ENCODE results near the gene ABI1.

ABI1 gene

GRCh38 chr10:26755443-26755903 is 105.3 kb downstream of the ABI1 start:
- DNase-seq = no peak

- no peak for DNase-seq
Measured at GRCh38 chr10:26746061-26746460, 114.7 kb downstream of the ABI1 start.

DNA sequence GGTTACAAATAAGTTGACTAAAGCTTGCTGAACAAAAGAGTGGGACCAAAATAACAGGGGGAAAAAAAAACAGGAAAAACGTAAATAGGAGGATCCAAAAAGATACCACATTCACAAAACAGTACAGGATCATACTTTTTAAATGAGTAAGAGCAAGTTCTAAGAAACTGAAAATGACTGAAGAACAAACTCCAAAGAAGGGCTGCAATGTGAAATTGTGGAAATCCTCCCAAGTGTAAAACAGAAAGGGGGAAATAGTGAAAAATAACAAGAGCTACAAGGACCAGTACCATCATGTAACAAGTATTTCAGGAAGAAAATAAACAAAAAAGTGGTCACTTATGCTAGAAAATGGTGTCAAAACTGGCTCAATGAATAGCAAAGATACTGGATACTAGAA is 116.9 kb downstream of the ABI1 start:
- DNase-seq = no peak

GRCh38 chr10:26743091-26743490 is 117.7 kb downstream of the ABI1 start:
- DNase-seq = no peak

GRCh38 chr10:26741368-26741767 is 119.4 kb downstream of the ABI1 start:
- DNase-seq = no peak

DNA sequence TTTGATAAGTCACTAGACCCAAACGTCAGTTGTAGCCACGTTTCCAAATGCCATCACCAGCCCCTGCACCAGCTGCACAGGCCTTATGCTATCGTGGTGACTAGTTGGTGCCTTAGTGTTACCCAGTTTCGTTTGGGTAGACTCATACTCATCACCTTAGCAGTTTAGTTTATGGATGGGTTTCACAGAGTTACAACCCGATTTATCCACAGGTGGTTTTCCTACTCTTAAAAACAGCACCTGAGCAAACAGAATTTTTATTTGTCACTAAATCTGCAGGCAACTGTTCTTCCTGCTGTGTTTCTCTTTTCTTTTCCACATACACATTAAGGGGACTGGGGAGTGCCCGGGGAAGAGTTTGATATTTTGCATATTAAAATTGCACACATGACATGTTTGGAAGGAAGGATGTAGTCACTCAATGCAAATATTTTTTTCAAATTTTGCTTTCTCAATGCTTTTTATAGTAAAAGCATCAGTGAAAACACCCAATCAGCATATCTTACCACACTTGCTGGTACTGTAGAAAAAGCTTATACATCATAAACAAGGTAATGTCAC is 121.6 kb downstream of the ABI1 start:
- no peak for DNase-seq

DNA sequence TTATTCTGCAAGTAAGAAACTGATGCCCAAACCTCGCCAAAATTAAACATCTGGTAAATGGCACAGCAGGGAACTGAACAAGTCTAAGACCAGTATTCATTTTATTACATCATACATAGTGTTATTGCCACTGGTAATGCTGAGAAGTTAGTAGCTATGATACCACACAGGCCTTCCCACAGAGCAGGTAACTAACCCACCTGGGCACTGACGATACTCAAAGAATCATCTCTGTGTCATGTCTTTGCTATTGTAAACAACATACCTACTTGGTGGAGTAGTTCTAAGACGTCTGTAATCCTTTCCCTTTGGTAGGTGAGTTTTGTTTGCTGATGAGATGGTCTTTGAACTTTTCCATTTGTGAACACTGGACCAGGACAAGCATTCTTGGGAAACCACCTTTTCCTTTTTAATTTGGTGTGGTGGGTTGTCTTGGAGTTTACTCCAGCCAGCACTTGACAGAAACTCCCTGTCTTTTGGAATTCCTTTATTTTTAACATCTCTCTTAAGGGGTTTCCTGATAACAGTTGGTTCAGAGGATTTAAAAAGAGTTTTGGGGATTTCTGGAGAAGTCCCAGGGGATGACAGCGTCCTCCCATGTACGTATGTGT is 122.4 kb downstream of the ABI1 start:
- no peak for DNase-seq

GRCh38 chr10:26737730-26738129 is 123.0 kb downstream of the ABI1 start:
- DNase-seq = no peak

DNA sequence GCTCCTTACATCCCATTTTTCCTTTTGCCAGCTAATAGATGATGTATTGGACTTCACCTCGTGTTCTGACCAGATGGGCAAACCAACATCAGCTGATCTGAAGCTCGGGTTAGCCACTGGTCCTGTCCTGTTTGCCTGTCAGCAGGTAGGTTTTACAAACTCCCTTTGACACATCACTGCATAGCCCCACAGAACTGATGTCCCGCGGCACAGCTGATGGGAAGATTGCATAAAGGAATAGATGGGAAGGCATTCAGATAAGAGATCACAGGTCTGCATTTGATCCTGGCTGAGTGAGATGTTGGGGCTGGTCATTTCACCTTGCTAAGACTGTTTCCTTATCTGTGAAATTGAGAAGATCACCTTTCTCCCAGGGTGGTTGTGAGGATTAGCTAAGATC is 125.3 kb downstream of the ABI1 start:
- DNase-seq = no peak

GRCh38 chr10:26733750-26734568 is 126.8 kb downstream of the ABI1 start:
- no peak for DNase-seq

DNA sequence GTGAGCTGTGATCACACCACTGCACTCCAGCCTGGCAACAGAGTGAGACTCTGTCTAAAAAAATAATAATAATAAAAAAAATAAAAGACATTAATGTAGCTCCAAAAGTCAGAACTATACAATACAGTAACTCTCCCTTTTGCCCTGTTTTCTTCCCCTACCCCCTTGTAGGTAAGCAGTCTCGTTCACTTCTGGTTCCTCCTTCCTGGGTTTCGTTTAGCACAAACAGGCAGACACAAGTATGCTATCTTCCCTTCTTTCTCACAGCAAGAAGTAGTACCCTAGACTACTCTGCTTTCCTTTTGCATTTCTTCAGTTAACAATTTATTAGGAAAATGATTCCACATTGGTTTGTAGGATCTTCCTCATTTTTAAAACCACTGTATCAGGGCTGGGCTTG is 130.2 kb downstream of the ABI1 start:
- no peak for DNase-seq

GRCh38 chr10:26729395-26729794 is 131.4 kb downstream of the ABI1 start:
- DNase-seq = no peak

- no peak for DNase-seq
Measured at GRCh38 chr10:26728957-26729356, 131.8 kb downstream of the ABI1 start.

DNA sequence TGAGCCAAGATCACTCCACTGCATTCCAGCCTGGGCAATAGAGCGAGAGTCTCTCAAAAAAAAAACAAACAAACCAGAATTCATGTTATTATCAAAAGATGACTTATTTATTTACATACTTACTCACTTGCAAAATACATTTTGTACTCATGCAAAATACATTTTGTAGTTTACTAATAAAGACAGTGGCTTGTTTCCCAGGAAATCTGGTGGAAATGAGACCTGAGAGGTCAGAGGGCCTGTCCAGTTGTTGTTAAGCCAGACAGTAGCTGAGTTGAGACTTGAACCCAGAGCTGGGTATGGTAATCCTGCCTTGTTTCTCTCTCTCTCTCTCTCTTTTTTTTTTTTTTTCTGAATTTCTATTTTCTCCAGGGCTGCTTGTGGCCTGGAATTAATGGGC is 133.8 kb downstream of the ABI1 start:
- no peak for DNase-seq

DNA sequence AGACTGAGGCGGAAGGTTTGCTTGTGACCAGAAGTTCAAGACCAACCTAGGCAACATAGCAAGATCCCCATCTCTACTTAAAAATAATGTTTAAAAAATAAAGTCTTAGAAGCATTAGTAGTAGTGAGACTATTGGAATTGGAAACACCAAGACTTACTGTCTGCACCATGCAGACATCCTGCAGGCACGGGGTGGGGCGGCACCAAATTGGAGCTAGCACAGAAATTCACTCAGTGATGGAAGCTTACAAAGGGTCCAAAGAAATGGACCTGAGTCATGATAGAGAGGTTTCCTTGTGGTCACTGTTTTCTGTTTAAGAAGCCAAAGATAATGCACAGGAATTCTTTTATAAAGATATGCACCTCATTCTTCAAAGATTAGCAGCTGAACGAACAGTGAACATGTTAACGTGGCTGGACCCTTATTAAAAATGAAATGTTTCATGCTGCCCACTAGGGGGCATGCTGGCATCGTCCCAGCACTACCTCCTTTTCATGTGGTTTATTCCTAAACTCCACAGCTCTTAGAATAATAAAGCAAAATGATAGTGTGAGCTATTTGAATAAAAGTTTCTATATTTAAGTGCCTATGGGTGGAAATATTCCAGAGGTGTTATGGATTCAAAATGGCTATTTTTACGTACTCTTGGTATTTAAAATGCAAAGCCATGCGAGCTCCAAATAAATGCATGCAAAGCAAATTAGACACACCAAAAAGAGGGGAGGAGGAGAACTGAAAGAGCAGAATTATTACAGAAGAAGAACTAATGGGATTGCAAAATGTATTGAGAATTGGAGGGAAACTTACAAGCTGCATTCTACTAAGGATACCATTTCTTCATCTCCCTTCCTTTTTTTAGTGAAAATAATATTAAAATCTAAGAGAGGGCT is 134.7 kb downstream of the ABI1 start:
- peak; percentile 71 for DNase-seq

DNA sequence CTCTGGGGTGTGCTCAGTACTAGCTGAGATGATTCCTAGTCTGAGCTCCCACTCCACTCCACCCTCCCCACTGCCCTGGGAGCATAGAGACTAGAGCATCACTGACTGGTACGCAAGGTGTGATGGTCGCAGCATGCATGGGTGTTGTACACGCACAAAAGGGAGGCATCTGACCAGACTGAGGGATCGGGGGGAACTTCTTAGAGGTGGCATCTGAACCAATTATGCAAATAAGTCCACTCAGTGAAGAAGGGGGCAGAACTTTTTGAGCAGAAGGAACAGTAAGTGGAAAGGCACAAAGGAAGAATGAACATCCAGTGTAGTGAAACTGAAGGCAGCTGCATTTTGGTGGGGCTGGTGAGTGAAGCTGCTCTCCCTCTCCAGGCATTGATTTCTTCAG is 137.7 kb downstream of the ABI1 start:
- no peak for DNase-seq

DNA sequence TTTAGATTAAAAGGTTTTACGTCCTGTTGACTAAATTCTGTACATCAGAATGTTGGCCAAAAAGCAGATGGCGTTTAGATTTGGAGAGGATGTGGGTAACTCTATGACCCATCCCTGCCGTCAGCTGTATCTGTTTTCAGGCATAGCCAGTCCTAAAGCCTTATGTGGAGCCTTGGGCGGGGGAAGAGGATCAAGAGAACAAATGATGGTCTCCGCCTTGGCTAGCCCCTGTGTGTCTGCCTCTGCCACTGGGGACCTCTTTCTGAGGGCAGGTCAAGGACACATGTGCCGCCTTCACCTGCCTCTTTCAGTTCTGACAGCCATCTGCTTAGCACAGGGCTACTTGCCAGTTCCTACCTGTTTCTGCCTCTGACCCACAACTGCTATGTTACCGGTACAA is 139.2 kb downstream of the ABI1 start:
- DNase-seq = peak; percentile 31

DNA sequence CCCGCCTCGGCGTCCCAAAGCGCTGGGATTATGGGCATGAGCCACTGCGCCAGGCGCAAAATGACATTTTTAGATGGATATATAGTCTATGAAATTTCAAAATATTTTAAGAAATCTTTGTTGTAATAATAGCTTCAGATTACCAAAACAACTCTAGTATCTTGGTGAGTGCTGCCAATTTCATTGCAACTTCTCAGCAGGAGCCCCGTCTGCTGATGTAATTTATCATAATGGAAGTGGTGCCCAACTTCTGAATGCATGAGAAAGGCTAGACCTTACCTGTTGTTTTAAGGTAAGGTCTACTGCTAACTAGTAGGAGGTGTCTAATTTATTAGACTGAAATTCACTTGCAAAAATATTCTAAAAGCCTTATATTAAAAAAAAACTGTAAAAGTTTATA is 143.3 kb downstream of the ABI1 start:
- DNase-seq = no peak

DNA sequence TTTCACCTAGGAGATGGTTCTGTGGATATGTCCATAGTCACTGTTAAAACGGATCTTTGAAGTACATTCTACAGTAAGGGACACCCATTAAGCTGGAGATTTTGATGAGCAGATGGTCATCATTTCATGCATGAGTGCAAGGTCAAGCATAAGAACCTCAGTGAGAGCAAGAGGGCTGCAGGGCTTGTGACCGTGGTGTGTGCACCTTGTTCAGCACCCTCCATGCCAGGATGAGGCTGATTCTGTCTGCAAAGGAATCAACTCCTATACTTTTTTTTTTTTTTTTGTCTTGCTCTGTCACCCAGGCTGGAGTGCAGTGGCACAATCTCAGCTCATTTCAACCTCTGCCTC is 145.6 kb downstream of the ABI1 start:
- DNase-seq = no peak

- no peak for DNase-seq
Measured at GRCh38 chr10:26714415-26715136, 146.2 kb downstream of the ABI1 start.

DNA sequence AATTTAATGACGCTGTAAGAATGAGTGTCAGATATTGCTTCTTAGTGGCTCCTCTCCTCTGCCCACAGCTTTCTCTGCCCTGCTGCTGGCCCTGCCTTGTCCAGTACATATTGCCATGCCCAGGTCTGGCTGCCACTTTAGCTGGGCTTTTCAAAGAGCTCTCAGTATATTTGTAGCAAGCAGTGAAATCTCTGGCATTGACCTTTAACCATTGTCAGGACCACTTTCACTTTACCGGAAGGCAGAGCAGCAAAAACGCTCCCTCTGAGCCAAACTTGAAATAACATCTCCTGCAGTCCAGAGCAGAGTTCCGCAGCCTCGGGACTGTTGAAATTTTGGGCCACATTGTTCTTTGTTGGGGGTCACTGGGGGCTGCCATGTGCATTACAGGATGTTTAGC is 149.4 kb downstream of the ABI1 start:
- no peak for DNase-seq

DNA sequence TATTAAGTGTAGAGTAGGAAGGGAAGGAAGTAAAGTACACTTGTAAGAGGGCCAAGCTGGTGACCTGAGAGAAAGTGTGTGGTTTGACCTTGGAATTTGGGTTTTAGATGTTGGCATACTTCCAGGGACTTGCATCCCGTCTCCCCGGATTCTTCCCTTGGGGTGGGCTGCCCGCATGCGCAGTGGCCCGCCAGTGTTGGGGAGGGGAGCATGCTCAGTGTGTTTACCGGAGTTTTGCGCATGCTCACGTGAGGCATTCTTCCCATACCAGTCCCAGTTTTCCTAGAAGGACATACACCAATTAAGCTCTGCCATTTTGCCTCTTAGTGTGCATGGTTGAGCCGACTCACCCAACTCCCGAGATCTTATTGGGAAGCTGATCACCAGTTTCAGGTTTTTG is 153.8 kb downstream of the ABI1 start:
- no peak for DNase-seq

DNA sequence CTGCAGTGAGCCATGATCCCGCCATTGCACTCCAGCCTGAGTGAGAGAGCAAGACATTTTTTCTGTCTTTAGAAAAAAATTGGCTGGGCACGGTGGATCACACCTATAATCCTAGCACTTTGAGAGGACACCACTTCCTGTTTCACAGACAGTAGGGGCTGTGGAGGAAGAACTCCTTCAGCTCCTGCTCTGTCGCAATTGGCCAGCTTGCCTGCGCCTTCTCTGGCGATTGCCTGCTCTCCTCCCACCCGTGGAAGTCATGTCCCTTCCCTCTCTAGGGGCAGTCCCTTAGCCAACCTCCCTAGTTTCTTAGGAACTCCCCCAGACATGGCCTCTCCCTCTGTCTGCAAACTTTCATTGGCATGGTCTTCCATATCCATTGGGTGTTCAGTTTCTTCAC is 154.6 kb downstream of the ABI1 start:
- no peak for DNase-seq

All from CD4-positive, alpha-beta T cell treated with Interleukin-6 for 4 hours (primary cell).